Muscle of leg (tissue), 11 donors: ENCODE measurements around the gene FOXA3. TPM values are rescaled to one million over a fixed set of nuclear protein-coding genes. Genes with fewer than 3 reads are reported as not detected.

Experiments used
- DNase-seq: peaks from one replicate; pipeline ENCODE4 v3.0.0; 2013
- H3K27ac ChIP-seq: one replicate; pipeline ENCODE4 v1.5.1; 2013; ENCODE audit warnings: mild to moderate bottlenecking, low read length, control low read depth
- H3K27me3 ChIP-seq: one replicate; pipeline ENCODE4 v1.6.1; 2013; ENCODE audit warnings: low read length; ENCODE audit not compliant: control insufficient read depth, insufficient read depth
- H3K36me3 ChIP-seq: one replicate; pipeline ENCODE4 v1.6.1; 2013; ENCODE audit warnings: low read length; ENCODE audit not compliant: control insufficient read depth, insufficient read depth
- H3K4me1 ChIP-seq: one replicate; pipeline ENCODE4 v1.6.1; 2013; ENCODE audit warnings: low read length; ENCODE audit not compliant: control insufficient read depth, insufficient read depth
- H3K4me3 ChIP-seq: one replicate; pipeline ENCODE4 v1.5.1; 2013; ENCODE audit warnings: low read length, control low read depth
- H3K9me3 ChIP-seq: replicated peaks from 2 replicates; pipeline ENCODE4 v1.6.1; 2013; ENCODE audit warnings: low read depth, low read length; ENCODE audit not compliant: control insufficient read depth
- WGBS: methylation state at CpG from one replicate; pipeline ENCODE4 v1.1.5; 2013; ENCODE audit warnings: missing lambda C conversion rate; ENCODE audit not compliant: insufficient coverage; 5-methylcytosine and 5-hydroxymethylcytosine counted together
- polyA plus RNA-seq, 8 donors: library from polyadenylated mRNA; unstranded; fragments of 120-200 nt; gene quantifications; one replicate each; pipeline versions ENCODE4 v1.2.1 to v1.2.3, GENCODE V29; 2013; ENCODE audit warnings: inconsistent platforms in 1 of 8, low replicate concordance in 1 of 8; ENCODE audit not compliant: insufficient read length in 8 of 8, insufficient read depth in 1 of 8
- total RNA-seq: library from RNA; stranded (reverse); fragments of 120-200 nt; gene quantifications from one replicate; pipeline ENCODE4 v1.2.4, GENCODE V29; 2013

FOXA3 gene
- total and polyA plus RNA-seq, 9 donors, result 0.09 to 0.41 (median 0.12) TPM; not detected in 6

GRCh38 chr19:45902651-45903625 lies 38.8 kb downstream of the FOXA3 start:
- H3K4me1 ChIP-seq, result peaks cover 13% of the 10 kb centered on the region
- peak overlapping the region; percentile 79 for H3K4me3 ChIP-seq
- H3K9me3 ChIP-seq, result no peaks in the 10 kb centered on the region
- peaks cover 4% of the 10 kb centered on the region for H3K27me3 ChIP-seq
- DNase-seq, result peak; percentile 99
- peak overlapping the region; percentile 67 for H3K27ac ChIP-seq
- WGBS, result under 1% methylated on average over 51 of the region's 73 CpGs
- H3K36me3 ChIP-seq, result peaks cover 19% of the 10 kb centered on the region

- WGBS, result 82% methylated on average over 6 of the region's 10 CpGs
- no peak overlapping the region for H3K4me3 ChIP-seq
- H3K27me3 ChIP-seq, result peaks cover 4% of the 10 kb centered on the region
- H3K27ac ChIP-seq, result no peak overlapping the region
- H3K9me3 ChIP-seq, result no peaks in the 10 kb centered on the region
- H3K4me1 ChIP-seq, result peaks cover 13% of the 10 kb centered on the region
- DNase-seq, result no peak
- peaks cover 5% of the 10 kb centered on the region for H3K36me3 ChIP-seq
These were observed 40.9 kb downstream of the FOXA3 start for GRCh38 chr19:45905011-45905410.

DNA sequence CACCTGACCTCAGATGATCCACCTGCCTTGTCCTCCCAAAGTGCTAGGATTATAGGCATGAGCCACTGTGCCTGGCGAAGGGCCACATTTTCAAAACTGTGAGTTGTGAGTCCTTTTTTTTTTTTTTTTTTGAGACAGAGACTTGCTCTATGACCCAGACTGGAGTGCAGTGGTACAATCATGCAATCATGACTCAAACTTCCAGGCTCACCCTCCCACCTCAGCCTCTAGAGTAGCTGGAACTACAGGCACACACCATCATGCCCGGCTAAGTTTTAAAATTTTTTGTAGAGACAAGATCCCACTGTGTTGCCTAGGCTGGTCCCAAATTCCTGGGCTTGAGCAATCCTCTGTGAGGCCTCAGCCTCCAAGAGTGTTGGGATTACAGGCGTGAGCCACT lies 42.1 kb downstream of the FOXA3 start:
- WGBS, result 89% methylated on average over 2 of the region's 3 CpGs

DNA sequence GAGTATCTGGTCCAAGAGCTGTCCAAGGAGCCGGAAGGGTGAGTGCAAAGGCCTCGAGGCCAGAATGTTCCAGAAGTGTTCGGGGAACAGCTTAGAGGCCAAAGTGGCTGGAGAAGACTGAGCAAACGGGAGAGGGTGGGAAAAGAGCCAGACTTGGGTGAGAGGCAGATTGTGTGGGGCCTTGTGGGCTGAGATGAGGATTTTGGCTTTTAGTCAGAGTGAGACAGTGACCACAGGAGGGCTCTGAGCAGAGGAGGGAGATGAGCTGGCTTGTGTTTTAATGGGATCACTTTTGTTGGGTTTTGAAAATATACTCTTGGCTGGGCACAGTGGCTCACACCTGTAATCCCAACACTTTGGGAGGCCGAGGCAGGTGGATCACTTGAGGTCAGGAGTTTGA lies 44.8 kb downstream of the FOXA3 start:
- H3K9me3 ChIP-seq, result no peaks in the 10 kb centered on the region
- peaks cover 9% of the 10 kb centered on the region for H3K27me3 ChIP-seq
- 70% methylated on average over 4 of the region's 5 CpGs for WGBS
- H3K36me3 ChIP-seq, result no peaks in the 10 kb centered on the region
- no peaks in the 10 kb centered on the region for H3K4me1 ChIP-seq
- no peak for DNase-seq
- H3K4me3 ChIP-seq, result no peak overlapping the region
- H3K27ac ChIP-seq, result no peak overlapping the region

More for the DNA sequence above, 42.1 kb downstream of the FOXA3 start:
- no peak overlapping the region for H3K4me3 ChIP-seq
- peaks cover 4% of the 10 kb centered on the region for H3K27me3 ChIP-seq
- peaks cover 9% of the 10 kb centered on the region for H3K4me1 ChIP-seq
- H3K36me3 ChIP-seq, result no peaks in the 10 kb centered on the region
- no peaks in the 10 kb centered on the region for H3K9me3 ChIP-seq
- no peak overlapping the region for H3K27ac ChIP-seq
- DNase-seq, result no peak

DNA sequence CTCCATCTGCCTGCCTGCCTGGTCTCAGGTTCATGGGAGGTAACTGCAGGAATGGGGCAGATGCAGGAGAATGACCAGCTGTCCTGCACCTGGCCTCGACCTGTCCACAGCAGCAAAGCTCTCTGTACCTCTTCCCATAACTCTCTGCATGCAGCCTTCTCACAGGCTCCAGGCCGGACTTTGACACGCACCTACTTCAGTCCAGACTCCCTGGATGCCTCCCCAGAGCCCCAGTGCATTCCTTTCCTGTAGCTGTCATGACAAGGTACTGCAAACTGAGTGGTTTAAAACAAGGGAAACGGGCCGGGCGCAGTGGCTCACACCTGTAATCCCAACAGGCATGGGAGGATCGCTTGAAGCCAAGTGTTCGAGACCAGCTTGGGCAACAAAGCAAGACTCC lies 47.2 kb downstream of the FOXA3 start:
- H3K36me3 ChIP-seq, result no peaks in the 10 kb centered on the region
- H3K4me3 ChIP-seq, result no peak overlapping the region
- no peaks in the 10 kb centered on the region for H3K4me1 ChIP-seq
- H3K27ac ChIP-seq, result no peak overlapping the region
- peaks cover 9% of the 10 kb centered on the region for H3K27me3 ChIP-seq
- DNase-seq, result no peak
- no peaks in the 10 kb centered on the region for H3K9me3 ChIP-seq
- 43% methylated on average over 5 of the region's 8 CpGs for WGBS

DNA sequence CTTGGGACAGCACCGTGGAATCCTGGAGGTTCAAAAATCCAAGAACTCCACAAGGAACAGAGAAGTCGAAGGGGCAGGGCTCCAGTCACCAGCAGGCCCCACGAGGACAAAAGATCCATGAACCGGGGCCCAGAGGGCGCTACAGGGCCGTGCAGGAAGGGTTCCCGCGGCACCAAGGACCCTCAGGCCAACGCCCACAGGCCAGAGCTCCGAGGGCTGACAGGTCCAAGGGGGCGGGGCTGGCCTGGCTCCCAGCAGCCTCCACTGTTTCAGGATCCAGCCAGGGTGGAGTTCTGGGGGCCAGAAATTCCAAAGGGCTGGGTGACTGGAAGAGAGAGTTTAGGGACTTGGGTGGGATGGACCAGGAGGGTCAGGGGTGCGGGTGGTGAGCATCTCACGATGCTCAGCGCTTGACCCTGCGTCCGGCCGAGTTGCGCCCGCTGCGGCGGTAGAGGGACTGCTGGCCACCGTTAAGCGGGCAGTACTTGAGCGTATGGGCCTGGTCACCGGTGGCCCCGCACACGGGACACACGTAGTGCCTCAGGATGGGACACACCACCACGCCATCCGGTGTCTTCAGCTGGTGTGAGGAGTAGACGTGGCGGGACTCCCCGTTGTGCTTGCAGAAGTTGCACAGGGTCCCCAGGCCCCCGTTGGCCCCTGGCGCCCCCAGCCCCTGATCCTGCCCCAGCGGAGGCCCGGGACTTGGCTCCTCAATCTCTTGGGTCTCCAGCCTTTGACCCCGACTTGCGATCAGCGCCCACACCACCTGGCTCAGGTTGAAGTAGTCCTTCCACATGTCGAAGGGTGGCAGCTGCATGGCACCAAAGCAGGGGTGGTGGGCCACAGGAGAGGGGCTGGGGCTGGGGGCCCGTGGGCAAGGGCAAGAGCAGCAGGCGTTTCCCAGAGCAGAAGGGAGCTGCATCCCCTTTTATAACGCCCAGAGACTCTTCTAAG lies 50.0 kb downstream of the FOXA3 start, which contains the start of gene NANOS2:
Gene NANOS2 (minus strand): TSS at position 905 of the 957 bp plus-strand sequence. CDS start 85 bp downstream, at position 820.
- no peak for DNase-seq
- WGBS, result 54% methylated on average over 36 of the region's 44 CpGs
- peaks cover 13% of the 10 kb centered on the region for H3K27me3 ChIP-seq
- no peaks in the 10 kb centered on the region for H3K4me1 ChIP-seq
- no peaks in the 10 kb centered on the region for H3K36me3 ChIP-seq
- H3K4me3 ChIP-seq, result no peak within 1 kb of the TSS
- no peaks in the 10 kb centered on the region for H3K9me3 ChIP-seq
- H3K27ac ChIP-seq, result no peak within 1 kb of the TSS

- WGBS, result no CpG with 5 or more reads among the region's 4 CpGs
- peaks cover 20% of the 10 kb centered on the region for H3K27me3 ChIP-seq
These were observed 53.4 kb downstream of the FOXA3 start for GRCh38 chr19:45917421-45918091.

GRCh38 chr19:45918721-45919120 lies 54.6 kb downstream of the FOXA3 start:
- Histone ChIP-seq H3K4me1 (no peaks in the 10 kb centered on the region), H3K36me3 (no peaks in the 10 kb centered on the region), H3K27me3 (peaks cover 20% of the 10 kb centered on the region), H3K27ac (no peak overlapping the region), H3K9me3 (no peaks in the 10 kb centered on the region), H3K4me3 (no peak overlapping the region)
- no CpG with 5 or more reads among the region's 4 CpGs for WGBS
- DNase-seq, result no peak

More at GRCh38 chr19:45917421-45918091, 53.4 kb downstream of the FOXA3 start:
- Histone ChIP-seq H3K36me3 (no peaks in the 10 kb centered on the region), H3K9me3 (no peaks in the 10 kb centered on the region), H3K4me3 (no peak overlapping the region), H3K27ac (no peak overlapping the region), H3K4me1 (no peaks in the 10 kb centered on the region)
- no peak for DNase-seq

DNA sequence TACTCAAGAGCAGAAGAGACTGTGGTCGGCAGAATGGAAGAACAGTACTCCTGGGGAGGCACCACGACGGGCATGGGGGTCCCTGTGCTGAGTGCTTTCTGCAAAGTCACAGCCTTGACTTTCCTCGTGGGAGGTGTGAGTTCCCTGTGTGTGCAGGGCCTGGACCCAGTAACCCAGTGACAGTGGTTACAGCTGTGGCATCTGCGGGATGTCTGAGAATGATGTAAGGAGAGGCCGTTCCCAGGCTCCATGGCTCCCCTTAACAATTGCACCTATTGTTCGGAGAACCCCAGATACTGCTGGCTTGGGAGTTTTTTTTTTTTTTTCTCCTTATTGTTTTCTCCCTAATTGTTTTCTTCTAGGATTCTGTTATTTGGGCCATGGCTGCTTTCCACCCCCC lies 55.6 kb downstream of the FOXA3 start:
- Histone ChIP-seq H3K27me3 (peaks cover 20% of the 10 kb centered on the region), H3K36me3 (no peaks in the 10 kb centered on the region), H3K27ac (no peak overlapping the region), H3K9me3 (no peaks in the 10 kb centered on the region), H3K4me1 (no peaks in the 10 kb centered on the region), H3K4me3 (no peak overlapping the region)
- DNase-seq, result no peak
- 54% methylated on average over 3 of the region's 7 CpGs for WGBS
